Calu3 (cell line): ENCODE data around the gene RAMP3. TPM values are rescaled to one million over a fixed set of nuclear protein-coding genes. Genes with fewer than 3 reads are reported as not detected.
"Not testable (repeated sequence)": the region's sequence is repeated elsewhere in the genome, so short reads cannot be mapped to it uniquely, and the experiment has no call there.

Source experiments
- BruUV-seq: library from RNA; stranded (reverse); fragments of 400-500 nt; replicated peaks from 2 replicates; lab custom pipeline; 2021; lab: Mats Ljungman, UMichigan
- CTCF ChIA-PET: fragments of 300-600 bp; sonication (Branson Sonifier 250); formaldehyde crosslinking; loops from one replicate; lab custom pipeline; 2022; ENCODE audit warnings: antibody characterized with exemption; lab: Charles Lee
- DNase-seq: peaks from one replicate; pipeline ENCODE4 v3.0.0; 2022
- H3K27ac Mint-ChIP-seq: one replicate; pipeline ENCODE4 v1.8.0; 2022; ENCODE audit warnings: mixed read lengths; ENCODE audit not compliant: unreplicated experiment
- H3K27me3 Mint-ChIP-seq: one replicate; pipeline ENCODE4 v1.8.0; 2022; ENCODE audit warnings: mixed read lengths; ENCODE audit not compliant: unreplicated experiment
- H3K36me3 Mint-ChIP-seq: one replicate; pipeline ENCODE4 v1.8.0; 2022; ENCODE audit warnings: mild to moderate bottlenecking, moderate library complexity, mixed read lengths; ENCODE audit not compliant: insufficient read depth, unreplicated experiment
- H3K4me1 Mint-ChIP-seq: one replicate; pipeline ENCODE4 v1.8.0; 2022; ENCODE audit warnings: mild to moderate bottlenecking, low read depth, mixed read lengths; ENCODE audit not compliant: unreplicated experiment
- H3K4me3 Mint-ChIP-seq: one replicate; pipeline ENCODE4 v1.8.0; 2022; ENCODE audit warnings: mild to moderate bottlenecking, low read depth, moderate library complexity, mixed read lengths; ENCODE audit not compliant: unreplicated experiment
- H3K9me3 Mint-ChIP-seq: one replicate; pipeline ENCODE4 v1.8.0; 2022; ENCODE audit warnings: low read depth, mixed read lengths; ENCODE audit not compliant: unreplicated experiment
- CTCF ChIP-seq: fragments of 200-600 bp; IDR thresholded peaks from one replicate; pipeline ENCODE4 v1.8.0; 2022; ENCODE audit warnings: antibody characterized with exemption; ENCODE audit not compliant: unreplicated experiment
- intact Hi-C: fragments of 100-400 bp; cut with micrococcal nuclease; formaldehyde crosslinking; loops from one replicate; pipeline ENCODE4 v1.10.0; 2022; ENCODE audit not compliant: unreplicated experiment
- total RNA-seq: library from RNA; stranded (reverse); gene quantifications from 2 replicates; pipeline ENCODE4 v1.2.3, GENCODE V29; 2022

Gene RAMP3
- total RNA-seq, 1 experiment from 2014 or later, result not detected

GRCh38 chr7:45153233-45153632 lies 4.4 kb upstream of the RAMP3 start:
- intact Hi-C loops, result loop anchor here (10.0 kb wide), 1 partner anchor 422 kb away; the partner anchor contains the start of gene ADCY1
- Mint-ChIP-seq H3K4me3 (no peak overlapping the region), H3K36me3 (no peaks in the 10 kb centered on the region), H3K4me1 (no peaks in the 10 kb centered on the region), H3K27me3 (peaks cover 71% of the 10 kb centered on the region), H3K9me3 (no peaks in the 10 kb centered on the region), H3K27ac (no peak overlapping the region)
- BruUV-seq, result no TSS peak
- TF ChIP-seq CTCF, result no peak
- CTCF ChIA-PET, result interaction anchor here (0.6 to 1.2 kb wide), 3 partner anchors 18 to 247 kb away, joined by 3 to 4 read pairs (median 3); no protein-coding TSS in a partner anchor
- DNase-seq, result no peak

GRCh38 chr7:45153861-45154260 lies 3.7 kb upstream of the RAMP3 start:
- intact Hi-C loops, result loop anchor here (1.0 to 10.0 kb wide), 4 partner anchors 24 to 700 kb away; partner anchors contain the start of gene ADCY1
- not testable (repeated sequence) for H3K4me1 Mint-ChIP-seq, DNase-seq, H3K9me3 Mint-ChIP-seq, H3K4me3 Mint-ChIP-seq, BruUV-seq, H3K36me3 Mint-ChIP-seq, H3K27ac Mint-ChIP-seq
- CTCF ChIA-PET, result interaction anchor here (0.6 to 1.1 kb wide), 6 partner anchors 83 to 870 kb away, joined by 3 to 4 read pairs (median 4); no protein-coding TSS in a partner anchor
- H3K27me3 Mint-ChIP-seq, result peaks cover 71% of the 10 kb centered on the region

DNA sequence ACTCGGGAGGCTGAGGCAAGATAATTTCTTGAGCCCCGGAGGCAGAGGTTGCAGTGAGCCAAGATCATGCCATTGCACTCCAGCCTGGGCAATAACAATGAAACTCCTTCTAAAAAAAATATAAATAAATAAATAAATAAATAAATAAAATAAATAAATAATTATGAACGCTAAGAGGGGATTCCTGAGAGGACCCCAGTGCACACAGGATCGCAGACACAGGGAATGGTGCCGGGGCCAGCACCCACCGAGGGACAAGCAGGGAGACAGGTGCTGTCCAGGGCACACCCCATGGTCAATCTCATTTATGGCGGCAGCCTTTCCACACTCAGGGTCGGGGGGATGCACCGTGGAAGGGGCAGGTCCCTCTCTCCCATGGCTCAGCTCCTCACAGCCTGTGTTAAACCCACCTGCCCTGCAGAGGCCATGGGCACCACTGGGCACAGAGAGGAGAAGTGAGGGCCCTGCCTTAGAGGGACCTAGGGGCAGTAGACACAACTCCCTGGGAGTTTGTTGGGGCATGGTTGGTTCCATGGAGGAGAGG lies 2.2 kb upstream of the RAMP3 start:
- DNase-seq, result no peak
- CTCF ChIA-PET, result interaction anchor here (1.3 kb wide), 1 partner anchor 699 kb away, joined by 3 read pairs; no protein-coding TSS in a partner anchor
- no peaks in the 10 kb centered on the region for H3K4me1 Mint-ChIP-seq
- no TSS peak for BruUV-seq
- TF ChIP-seq CTCF, result no peak
- peaks cover 71% of the 10 kb centered on the region for H3K27me3 Mint-ChIP-seq
- intact Hi-C loops, result loop anchor here (10.0 kb wide), 1 partner anchor 419 kb away; the partner anchor contains the start of gene ADCY1
- H3K36me3 Mint-ChIP-seq, result no peaks in the 10 kb centered on the region
- H3K27ac Mint-ChIP-seq, result no peak overlapping the region
- no peaks in the 10 kb centered on the region for H3K9me3 Mint-ChIP-seq
- no peak overlapping the region for H3K4me3 Mint-ChIP-seq

- Mint-ChIP-seq H3K9me3 (no peaks in the 10 kb centered on the region), H3K27me3 (peaks cover 71% of the 10 kb centered on the region), H3K4me3 (no peak overlapping the region), H3K4me1 (no peaks in the 10 kb centered on the region), H3K27ac (no peak overlapping the region), H3K36me3 (no peaks in the 10 kb centered on the region)
- no peak for TF ChIP-seq CTCF
- DNase-seq, result no peak
- no TSS peak for BruUV-seq
- intact Hi-C loops, result loop anchor here (10.0 kb wide), 1 partner anchor 419 kb away; the partner anchor contains the start of gene ADCY1
- CTCF ChIA-PET, result interaction anchor here (1.3 kb wide), 1 partner anchor 698 kb away, joined by 3 read pairs; no protein-coding TSS in a partner anchor
Observed at GRCh38 chr7:45155941-45156340, 1.6 kb upstream of the RAMP3 start.
